BLaER1 (cell line): Measurements from ENCODE around the gene HLX.

ENCODE experiments used
- H3K27ac ChIP-seq: shearing (Covaris generic); formaldehyde crosslinking; 2 replicates; pipeline ENCODE4 v1.8.1; 2022
- H3K27me3 ChIP-seq: shearing (Covaris generic); formaldehyde crosslinking; 2 replicates; pipeline ENCODE4 v1.8.1; 2022
- H3K36me3 ChIP-seq: shearing (Covaris generic); formaldehyde crosslinking; 2 replicates; pipeline ENCODE4 v1.8.1; 2022
- H3K4me1 ChIP-seq: shearing (Covaris generic); formaldehyde crosslinking; 2 replicates; pipeline ENCODE4 v1.8.1; 2022
- H3K4me2 ChIP-seq: shearing (Covaris generic); formaldehyde crosslinking; 2 replicates; pipeline ENCODE4 v1.8.1; 2022
- H3K4me3 ChIP-seq: shearing (Covaris generic); formaldehyde crosslinking; 2 replicates; pipeline ENCODE4 v1.8.1; 2022
- H3K9ac ChIP-seq: shearing (Covaris generic); formaldehyde crosslinking; 2 replicates; pipeline ENCODE4 v1.8.1; 2022
- H3K9me3 ChIP-seq: shearing (Covaris generic); formaldehyde crosslinking; 2 replicates; pipeline ENCODE4 v1.8.1; 2022
- H4K20me1 ChIP-seq: shearing (Covaris generic); formaldehyde crosslinking; 2 replicates; pipeline ENCODE4 v1.8.1; 2022
- Cebpa-rat ChIP-seq: shearing (Covaris generic); IDR thresholded peaks from 2 replicates; pipeline ENCODE4 v1.8.1; 2022

Gene HLX

DNA sequence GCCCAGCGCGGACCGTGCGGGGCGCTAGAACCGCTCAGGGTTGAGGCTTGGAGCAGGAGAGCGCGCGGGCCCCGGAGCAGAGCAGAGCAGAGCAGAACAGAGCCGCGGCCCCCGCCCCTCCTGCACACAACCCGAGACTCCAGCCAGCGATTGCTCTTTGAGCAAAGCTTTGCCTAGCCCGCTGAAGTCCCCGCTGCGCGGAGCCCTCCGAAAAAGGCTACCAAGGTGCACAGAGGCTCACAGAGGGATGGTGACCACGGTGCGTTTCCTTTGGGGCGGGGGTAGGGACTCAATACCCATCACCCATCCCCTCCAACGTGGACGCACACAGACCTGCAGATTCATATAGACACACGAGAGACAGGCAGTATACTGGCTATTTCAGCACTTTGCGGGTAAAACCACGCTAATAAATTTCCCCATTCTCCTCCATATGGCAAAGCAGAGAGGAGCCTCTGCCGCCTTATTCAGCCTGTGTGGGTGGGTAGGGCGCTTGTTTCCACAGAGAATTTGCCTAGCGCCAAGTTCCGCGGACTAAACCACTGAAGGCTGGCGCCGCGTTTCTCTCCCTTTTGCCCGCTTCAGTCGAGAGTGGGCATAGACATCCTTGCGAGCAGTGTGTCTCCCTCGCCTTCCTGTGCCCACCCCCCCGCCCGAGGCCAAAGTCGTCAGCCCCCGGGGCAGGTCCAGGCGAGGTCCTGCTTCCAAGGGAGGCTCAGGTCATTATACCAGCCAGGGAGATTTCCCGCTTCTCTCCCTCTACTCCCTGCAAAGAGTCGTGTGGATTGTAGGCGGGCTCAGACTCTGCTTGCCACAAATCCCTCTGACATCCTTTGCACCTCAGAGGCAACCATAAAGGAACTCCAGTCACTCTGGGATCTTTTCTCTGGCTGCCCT is 8.5 kb downstream of the HLX start:
- peaks cover 23% of the 10 kb centered on the region for H3K9me3 ChIP-seq
- H3K4me3 ChIP-seq, result peak overlapping the region; percentile 47
- no peaks in the 10 kb centered on the region for H4K20me1 ChIP-seq
- peaks cover 30% of the 10 kb centered on the region for H3K4me1 ChIP-seq
- peaks cover 35% of the 10 kb centered on the region for H3K36me3 ChIP-seq
- TF ChIP-seq Cebpa-rat, result no peak
- H3K4me2 ChIP-seq, result peak overlapping the region; percentile 61
- H3K27ac ChIP-seq, result no peak overlapping the region
- no peak overlapping the region for H3K9ac ChIP-seq
- H3K27me3 ChIP-seq, result peaks cover 54% of the 10 kb centered on the region

DNA sequence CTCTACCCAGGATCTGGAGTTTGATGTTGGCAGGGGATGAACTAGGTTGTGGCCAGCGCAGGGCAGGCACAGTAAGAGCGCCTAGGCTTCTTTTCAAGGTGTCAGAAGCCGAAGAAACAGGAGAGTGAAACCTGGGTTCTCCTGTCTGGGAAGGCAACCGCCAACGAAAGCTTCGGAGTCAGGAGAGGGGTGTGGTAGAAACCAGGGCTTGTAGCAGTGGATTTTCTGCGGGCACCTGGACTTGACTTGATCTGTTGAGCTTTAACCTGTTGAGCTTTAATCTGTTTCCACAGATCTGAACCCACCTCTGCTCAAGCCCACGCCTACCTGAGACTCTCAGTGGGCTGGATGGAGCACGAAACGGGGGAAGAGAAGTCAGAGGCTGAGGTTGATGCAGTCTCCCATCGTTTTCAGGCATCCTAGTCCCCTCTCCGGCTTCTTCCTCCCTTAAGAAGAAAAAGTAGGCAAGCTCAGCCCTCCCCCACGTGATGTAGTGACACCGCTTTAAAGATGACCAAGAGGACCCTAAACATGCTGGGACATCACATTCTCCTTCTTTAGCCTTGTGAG is 9.3 kb downstream of the HLX start:
- Histone ChIP-seq H3K9ac (no peak overlapping the region), H3K36me3 (peaks cover 35% of the 10 kb centered on the region), H3K9me3 (peaks cover 31% of the 10 kb centered on the region), H3K27ac (no peak overlapping the region), H3K4me2 (no peak overlapping the region), H3K4me3 (no peak overlapping the region), H3K27me3 (peaks cover 59% of the 10 kb centered on the region), H4K20me1 (no peaks in the 10 kb centered on the region), H3K4me1 (peaks cover 22% of the 10 kb centered on the region)
- no peak for TF ChIP-seq Cebpa-rat

GRCh38 chr1:220889333-220889732 is 10.1 kb downstream of the HLX start:
- H3K4me3 ChIP-seq, result no peak overlapping the region
- H3K9me3 ChIP-seq, result peaks cover 35% of the 10 kb centered on the region
- H3K27me3 ChIP-seq, result peaks cover 67% of the 10 kb centered on the region
- H3K36me3 ChIP-seq, result peaks cover 26% of the 10 kb centered on the region
- H4K20me1 ChIP-seq, result no peaks in the 10 kb centered on the region
- TF ChIP-seq Cebpa-rat, result no peak
- H3K4me1 ChIP-seq, result peaks cover 14% of the 10 kb centered on the region
- H3K4me2 ChIP-seq, result no peak overlapping the region
- H3K9ac ChIP-seq, result no peak overlapping the region
- H3K27ac ChIP-seq, result no peak overlapping the region

DNA sequence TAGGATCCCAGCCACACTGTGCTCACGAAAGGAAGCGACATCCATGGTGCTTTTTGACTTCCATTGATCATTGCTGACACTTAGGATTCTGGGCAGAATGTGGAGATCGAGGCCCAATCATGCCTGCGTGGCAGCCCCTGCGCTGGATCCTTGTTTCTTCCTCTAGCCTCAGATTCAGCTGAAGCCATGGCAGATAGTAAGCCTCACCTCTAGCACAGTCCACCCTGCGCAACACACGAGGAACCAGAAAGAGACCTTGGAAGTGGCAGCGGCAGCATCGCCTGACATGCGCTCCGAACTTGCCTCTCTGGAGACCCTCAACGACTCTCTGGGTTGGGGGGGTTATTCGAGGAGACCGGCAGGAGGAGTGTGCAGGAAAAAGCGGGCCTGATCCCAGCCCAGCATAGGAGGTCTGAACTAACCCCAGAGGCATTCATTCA is 10.6 kb downstream of the HLX start:
- Histone ChIP-seq H4K20me1 (no peaks in the 10 kb centered on the region), H3K27ac (no peak overlapping the region), H3K27me3 (peaks cover 69% of the 10 kb centered on the region), H3K4me2 (no peak overlapping the region), H3K9me3 (peaks cover 38% of the 10 kb centered on the region), H3K4me3 (no peak overlapping the region), H3K9ac (no peak overlapping the region), H3K36me3 (peaks cover 21% of the 10 kb centered on the region), H3K4me1 (peaks cover 10% of the 10 kb centered on the region; the same call in 1 of the 2 replicates)
- no peak for TF ChIP-seq Cebpa-rat

DNA sequence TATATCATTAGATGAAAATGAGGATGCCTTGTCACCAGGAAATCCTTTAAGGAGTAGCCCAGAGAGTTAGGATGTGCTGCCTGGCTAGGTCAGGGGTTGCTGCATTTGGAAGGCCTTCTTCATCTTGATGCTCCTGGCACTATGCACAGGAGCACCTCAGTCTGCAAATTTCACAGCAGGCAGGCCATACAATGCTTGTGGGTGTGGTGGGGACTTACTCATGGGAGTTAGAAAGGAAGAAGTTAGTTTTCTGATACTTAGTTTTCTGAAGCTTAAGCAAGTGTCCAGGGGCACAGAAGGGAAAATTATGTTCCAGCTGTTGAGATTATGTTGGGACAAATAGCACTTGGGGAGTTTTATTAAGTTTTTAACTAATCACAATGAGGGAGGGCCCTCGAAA is 11.4 kb downstream of the HLX start:
- H3K4me1 ChIP-seq, result peaks cover 10% of the 10 kb centered on the region; the same call in 1 of the 2 replicates
- TF ChIP-seq Cebpa-rat, result no peak
- H3K27me3 ChIP-seq, result peaks cover 63% of the 10 kb centered on the region
- no peak overlapping the region for H3K4me2 ChIP-seq
- H3K27ac ChIP-seq, result no peak overlapping the region
- peaks cover 14% of the 10 kb centered on the region for H3K36me3 ChIP-seq
- no peak overlapping the region for H3K9ac ChIP-seq
- no peaks in the 10 kb centered on the region for H4K20me1 ChIP-seq
- H3K9me3 ChIP-seq, result peaks cover 44% of the 10 kb centered on the region
- H3K4me3 ChIP-seq, result no peak overlapping the region

GRCh38 chr1:220891224-220892085 is 12.2 kb downstream of the HLX start:
- no peak for TF ChIP-seq Cebpa-rat
- Histone ChIP-seq H3K27ac (no peak overlapping the region), H3K4me1 (peaks cover 10% of the 10 kb centered on the region; the same call in 1 of the 2 replicates), H3K4me2 (no peak overlapping the region), H3K27me3 (peaks cover 56% of the 10 kb centered on the region), H3K9ac (no peak overlapping the region), H4K20me1 (no peaks in the 10 kb centered on the region), H3K9me3 (peaks cover 51% of the 10 kb centered on the region), H3K36me3 (peaks cover 5% of the 10 kb centered on the region), H3K4me3 (no peak overlapping the region)

GRCh38 chr1:220892086-220892376 is 12.8 kb downstream of the HLX start:
- Histone ChIP-seq H3K4me1 (peaks cover 8% of the 10 kb centered on the region; the same call in 1 of the 2 replicates), H3K9ac (no peak overlapping the region), H3K4me2 (no peak overlapping the region), H3K4me3 (no peak overlapping the region), H4K20me1 (no peaks in the 10 kb centered on the region), H3K36me3 (no peaks in the 10 kb centered on the region), H3K27me3 (peaks cover 50% of the 10 kb centered on the region), H3K9me3 (peaks cover 51% of the 10 kb centered on the region), H3K27ac (no peak overlapping the region)
- TF ChIP-seq Cebpa-rat, result no peak

- Histone ChIP-seq H3K9ac (no peak overlapping the region), H3K27me3 (peaks cover 39% of the 10 kb centered on the region), H3K36me3 (no peaks in the 10 kb centered on the region), H3K4me3 (no peak overlapping the region), H4K20me1 (no peaks in the 10 kb centered on the region), H3K4me1 (no peaks in the 10 kb centered on the region), H3K4me2 (no peak overlapping the region), H3K27ac (no peak overlapping the region), H3K9me3 (peaks cover 51% of the 10 kb centered on the region)
- no peak for TF ChIP-seq Cebpa-rat
Observed at GRCh38 chr1:220892997-220893700, 13.9 kb downstream of the HLX start.

- H4K20me1 ChIP-seq, result no peaks in the 10 kb centered on the region
- H3K27ac ChIP-seq, result no peak overlapping the region
- no peak overlapping the region for H3K9ac ChIP-seq
- no peaks in the 10 kb centered on the region for H3K36me3 ChIP-seq
- TF ChIP-seq Cebpa-rat, result no peak
- H3K4me3 ChIP-seq, result no peak overlapping the region
- H3K4me2 ChIP-seq, result no peak overlapping the region
- H3K27me3 ChIP-seq, result peaks cover 34% of the 10 kb centered on the region
- H3K9me3 ChIP-seq, result peaks cover 51% of the 10 kb centered on the region
- H3K4me1 ChIP-seq, result no peaks in the 10 kb centered on the region
Observed at GRCh38 chr1:220893701-220894024, 14.4 kb downstream of the HLX start.
